HUES48 (cell line): Measurements from ENCODE around the gene GLP2R.

Experiments
- H3K27ac ChIP-seq: one replicate; pipeline ENCODE4 v1.7.0; 2013; ENCODE audit warnings: low read depth, low read length, inconsistent platforms
- H3K27me3 ChIP-seq: 2 replicates; pipeline ENCODE4 v1.6.1; 2013; ENCODE audit warnings: mild to moderate bottlenecking, low read length; ENCODE audit not compliant: control insufficient read depth, insufficient read depth
- H3K36me3 ChIP-seq: 2 replicates; pipeline ENCODE4 v1.6.1; 2013; ENCODE audit warnings: low read length; ENCODE audit not compliant: control insufficient read depth, insufficient read depth
- H3K4me1 ChIP-seq: 2 replicates; pipeline ENCODE4 v1.6.1; 2013; ENCODE audit warnings: mild to moderate bottlenecking, low read length; ENCODE audit not compliant: control insufficient read depth, insufficient read depth
- H3K4me3 ChIP-seq: 2 replicates; pipeline ENCODE4 v1.5.1; 2013; ENCODE audit warnings: mild to moderate bottlenecking, low read depth, low read length
- H3K9ac ChIP-seq: 2 replicates; pipeline ENCODE4 v1.6.1; 2013; ENCODE audit warnings: mild to moderate bottlenecking, low read depth, low read length, moderate library complexity
- H3K9me3 ChIP-seq: 2 replicates; pipeline ENCODE4 v1.6.1; 2013; ENCODE audit warnings: low read length; ENCODE audit not compliant: control insufficient read depth, insufficient read depth

The GLP2R gene

DNA sequence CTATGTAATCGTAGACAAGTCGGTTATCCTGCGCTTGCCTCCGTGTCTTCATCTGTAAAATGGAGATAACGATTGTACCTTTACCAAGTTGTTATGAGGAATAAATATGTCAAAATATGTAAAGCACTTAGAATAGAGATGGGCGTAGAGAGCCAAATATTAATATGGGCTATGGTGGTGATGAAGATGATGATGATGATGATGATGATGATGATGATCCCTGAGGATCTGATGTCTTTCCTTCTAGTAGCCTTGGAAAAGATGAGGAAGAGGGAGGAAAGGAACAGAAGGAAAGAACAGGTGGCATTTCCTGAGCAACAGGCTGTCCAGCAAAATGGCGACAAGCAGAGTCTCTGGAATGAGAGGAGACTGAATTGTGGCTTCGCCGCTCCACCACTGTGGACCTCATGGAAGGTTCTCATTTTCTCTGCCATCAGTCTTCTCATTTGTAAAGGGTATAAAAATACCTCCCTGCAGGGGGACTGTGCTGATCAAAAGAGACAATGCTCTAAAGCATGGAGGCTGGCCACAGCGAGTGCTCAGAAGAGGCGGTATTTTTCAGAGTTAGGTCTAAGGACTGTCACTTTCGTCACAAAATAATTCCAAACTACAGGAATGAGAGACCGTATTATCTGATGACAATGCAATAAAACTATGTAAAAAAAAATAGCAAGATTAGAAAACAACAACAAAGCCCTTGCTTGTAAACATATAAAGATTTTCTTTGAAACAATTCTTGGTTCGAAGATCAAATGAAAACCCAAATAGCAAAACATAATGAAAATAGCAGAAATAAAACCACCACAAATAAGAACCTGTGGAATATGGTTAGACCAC, 96.5 kb downstream of the GLP2R start:
- no peak overlapping the region for H3K4me3 ChIP-seq
- no peaks in the 10 kb centered on the region for H3K27me3 ChIP-seq
- H3K36me3 ChIP-seq, result no peaks in the 10 kb centered on the region
- H3K9ac ChIP-seq, result no peak overlapping the region
- no peak overlapping the region for H3K27ac ChIP-seq
- no peaks in the 10 kb centered on the region for H3K9me3 ChIP-seq
- no peaks in the 10 kb centered on the region for H3K4me1 ChIP-seq

GRCh38 chr17:9924735-9925191, 99.0 kb downstream of the GLP2R start:
- Histone ChIP-seq H3K36me3 (no peaks in the 10 kb centered on the region), H3K27ac (no peak overlapping the region), H3K9ac (no peak overlapping the region), H3K9me3 (no peaks in the 10 kb centered on the region), H3K4me1 (no peaks in the 10 kb centered on the region), H3K4me3 (no peak overlapping the region), H3K27me3 (no peaks in the 10 kb centered on the region)

- no peak overlapping the region for H3K4me3 ChIP-seq
- H3K4me1 ChIP-seq, result no peaks in the 10 kb centered on the region
- no peaks in the 10 kb centered on the region for H3K9me3 ChIP-seq
- H3K27me3 ChIP-seq, result no peaks in the 10 kb centered on the region
- H3K9ac ChIP-seq, result no peak overlapping the region
- no peak overlapping the region for H3K27ac ChIP-seq
- no peaks in the 10 kb centered on the region for H3K36me3 ChIP-seq
Observed at GRCh38 chr17:9925457-9925856, 99.7 kb downstream of the GLP2R start.

GRCh38 chr17:9926150-9926804, 100.6 kb downstream of the GLP2R start:
- Histone ChIP-seq H3K36me3 (no peaks in the 10 kb centered on the region), H3K9ac (no peak overlapping the region), H3K27ac (no peak overlapping the region), H3K9me3 (no peaks in the 10 kb centered on the region), H3K4me1 (no peaks in the 10 kb centered on the region), H3K27me3 (no peaks in the 10 kb centered on the region), H3K4me3 (no peak overlapping the region)

- no peaks in the 10 kb centered on the region for H3K9me3 ChIP-seq
- peaks cover 5% of the 10 kb centered on the region; the same call in 1 of the 2 replicates for H3K4me1 ChIP-seq
- no peaks in the 10 kb centered on the region for H3K36me3 ChIP-seq
- H3K4me3 ChIP-seq, result no peak overlapping the region
- no peak overlapping the region for H3K9ac ChIP-seq
- no peaks in the 10 kb centered on the region for H3K27me3 ChIP-seq
- H3K27ac ChIP-seq, result no peak overlapping the region
Observed at GRCh38 chr17:9928601-9929333, 103.0 kb downstream of the GLP2R start.

- H3K4me3 ChIP-seq, result no peak overlapping the region
- H3K9me3 ChIP-seq, result no peaks in the 10 kb centered on the region
- no peak overlapping the region for H3K27ac ChIP-seq
- H3K27me3 ChIP-seq, result no peaks in the 10 kb centered on the region
- no peaks in the 10 kb centered on the region for H3K36me3 ChIP-seq
- H3K9ac ChIP-seq, result no peak overlapping the region
- peaks cover 5% of the 10 kb centered on the region; the same call in 1 of the 2 replicates for H3K4me1 ChIP-seq
Observed at GRCh38 chr17:9929871-9930270, 104.1 kb downstream of the GLP2R start.

DNA sequence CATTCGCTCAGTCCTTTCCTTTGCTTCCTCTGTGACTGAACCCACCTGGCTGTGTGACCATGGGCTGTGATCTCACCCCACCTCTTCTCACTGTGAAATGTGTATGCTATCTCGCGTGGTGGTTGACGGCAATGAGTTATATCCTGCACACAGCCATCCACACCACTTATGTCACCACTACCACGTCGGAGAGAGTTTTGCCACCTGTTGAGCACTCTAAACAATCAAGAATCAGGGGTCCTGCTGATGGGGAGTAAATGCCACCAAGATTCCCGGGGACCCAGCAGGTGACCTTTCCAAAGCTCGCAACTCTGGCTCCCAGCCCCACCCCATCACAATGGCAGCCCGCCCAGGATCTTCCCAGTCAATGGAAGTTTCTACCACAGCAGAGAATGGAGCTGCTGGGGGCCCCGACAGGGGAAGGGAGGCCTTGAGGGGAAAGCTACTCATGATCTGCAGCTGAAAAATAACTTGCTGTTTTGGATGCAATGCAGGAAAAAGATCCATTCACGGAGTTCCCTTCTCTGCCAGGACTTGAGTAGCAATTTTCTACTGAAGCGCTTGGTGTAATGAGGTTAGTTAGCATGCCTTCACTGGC, 105.5 kb downstream of the GLP2R start:
- peaks cover 5% of the 10 kb centered on the region; the same call in 1 of the 2 replicates for H3K4me1 ChIP-seq
- no peaks in the 10 kb centered on the region for H3K27me3 ChIP-seq
- H3K4me3 ChIP-seq, result no peak overlapping the region
- H3K36me3 ChIP-seq, result no peaks in the 10 kb centered on the region
- no peaks in the 10 kb centered on the region for H3K9me3 ChIP-seq
- H3K27ac ChIP-seq, result no peak overlapping the region
- H3K9ac ChIP-seq, result no peak overlapping the region

DNA sequence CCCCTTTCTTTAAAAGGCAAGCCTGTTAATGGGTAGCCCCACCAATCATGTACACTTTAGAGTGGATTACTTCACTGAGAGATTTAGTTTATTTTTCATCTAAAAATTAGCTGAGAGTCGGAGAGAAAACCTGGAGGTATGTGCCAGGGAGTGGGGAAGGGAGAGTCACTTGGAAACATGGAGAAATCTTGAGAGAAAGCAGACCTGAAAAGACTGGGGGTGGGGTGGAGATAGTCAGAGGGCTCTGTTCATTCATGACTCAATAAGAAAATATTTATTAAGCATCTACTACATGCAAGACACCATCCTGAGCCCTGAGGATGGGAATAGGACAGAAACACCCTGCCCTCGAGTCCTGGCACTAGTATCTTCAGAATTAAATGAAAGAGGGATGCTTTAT, 106.8 kb downstream of the GLP2R start:
- Histone ChIP-seq H3K9ac (no peak overlapping the region), H3K36me3 (no peaks in the 10 kb centered on the region), H3K4me3 (no peak overlapping the region), H3K4me1 (peaks cover 5% of the 10 kb centered on the region; the same call in 1 of the 2 replicates), H3K27ac (no peak overlapping the region), H3K9me3 (no peaks in the 10 kb centered on the region), H3K27me3 (no peaks in the 10 kb centered on the region)

DNA sequence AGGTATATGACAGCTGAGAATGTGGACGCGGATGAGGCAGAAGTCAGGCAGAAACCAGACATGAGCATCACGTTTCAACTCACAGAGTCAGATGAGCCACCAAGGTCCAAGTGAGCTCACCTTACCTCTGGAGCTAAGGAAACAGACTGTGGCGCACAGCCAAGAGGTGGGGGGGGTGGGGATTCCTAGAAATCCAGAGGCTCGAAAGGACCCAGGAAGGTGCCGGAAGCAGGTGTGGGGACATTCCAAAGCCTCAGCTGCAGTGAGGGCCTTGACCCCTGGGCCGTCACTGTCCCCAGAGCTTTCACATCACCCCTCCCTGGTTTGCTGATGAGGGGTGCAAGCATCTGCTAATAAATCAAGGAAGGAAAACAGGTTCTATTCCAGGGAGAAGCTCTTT, 108.6 kb downstream of the GLP2R start:
- Histone ChIP-seq H3K4me1 (peaks cover 5% of the 10 kb centered on the region; the same call in 1 of the 2 replicates), H3K36me3 (no peaks in the 10 kb centered on the region), H3K9me3 (no peaks in the 10 kb centered on the region), H3K27me3 (no peaks in the 10 kb centered on the region), H3K9ac (no peak overlapping the region), H3K4me3 (no peak overlapping the region), H3K27ac (no peak overlapping the region)

- Histone ChIP-seq H3K4me3 (no peak overlapping the region), H3K27ac (no peak overlapping the region), H3K9me3 (no peaks in the 10 kb centered on the region), H3K4me1 (peaks cover 5% of the 10 kb centered on the region; the same call in 1 of the 2 replicates), H3K27me3 (no peaks in the 10 kb centered on the region), H3K9ac (no peak overlapping the region), H3K36me3 (no peaks in the 10 kb centered on the region)
Observed at GRCh38 chr17:9935408-9935807, 109.7 kb downstream of the GLP2R start.
